OCI-M2 (cell line): Measurements from ENCODE around the gene TBC1D24.
"Not testable (repeated sequence)": the region's sequence is repeated elsewhere in the genome, so short reads cannot be mapped to it uniquely, and the experiment has no call there.

Experiments used
- DNase-seq: peaks from one replicate; lab custom pipeline; 2025; ENCODE audit not compliant: unreplicated experiment; lab: John Stamatoyannopoulos, UW

The TBC1D24 gene

DNA sequence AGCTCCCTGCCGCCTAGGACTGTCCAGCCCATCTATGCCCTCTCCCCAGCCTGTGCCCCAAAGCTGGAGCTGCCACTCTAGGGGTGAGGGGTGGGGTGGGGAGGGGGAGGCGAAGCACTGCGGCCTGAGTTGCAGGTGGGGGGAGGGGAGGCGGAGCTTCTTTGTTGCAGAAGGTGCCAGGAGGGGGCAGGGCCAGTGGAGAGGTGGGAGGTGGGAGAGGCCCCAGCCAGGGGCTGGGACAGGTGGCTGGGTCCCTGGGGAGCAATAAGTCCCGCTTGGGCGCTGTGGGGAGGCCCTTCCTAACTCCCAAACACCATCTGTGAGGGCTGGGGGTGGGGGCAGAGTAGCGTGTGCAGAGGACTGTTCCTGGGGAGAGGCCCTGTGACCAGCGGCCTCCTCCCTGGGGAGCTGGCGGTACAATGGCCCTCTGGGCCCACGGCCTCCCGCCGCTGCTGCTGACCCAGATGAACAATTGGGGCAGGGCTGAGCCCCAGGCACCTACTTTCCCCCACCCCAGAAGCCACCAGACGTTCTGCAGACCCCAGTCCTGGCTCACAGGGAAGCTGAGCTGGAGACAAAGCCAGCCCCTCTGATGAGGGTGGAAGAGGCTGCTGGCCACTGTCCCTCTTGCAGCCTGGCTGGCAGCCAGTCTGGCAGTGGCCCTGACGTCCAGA, 6.1 kb upstream of the TBC1D24 start:
- no peak for DNase-seq

DNA sequence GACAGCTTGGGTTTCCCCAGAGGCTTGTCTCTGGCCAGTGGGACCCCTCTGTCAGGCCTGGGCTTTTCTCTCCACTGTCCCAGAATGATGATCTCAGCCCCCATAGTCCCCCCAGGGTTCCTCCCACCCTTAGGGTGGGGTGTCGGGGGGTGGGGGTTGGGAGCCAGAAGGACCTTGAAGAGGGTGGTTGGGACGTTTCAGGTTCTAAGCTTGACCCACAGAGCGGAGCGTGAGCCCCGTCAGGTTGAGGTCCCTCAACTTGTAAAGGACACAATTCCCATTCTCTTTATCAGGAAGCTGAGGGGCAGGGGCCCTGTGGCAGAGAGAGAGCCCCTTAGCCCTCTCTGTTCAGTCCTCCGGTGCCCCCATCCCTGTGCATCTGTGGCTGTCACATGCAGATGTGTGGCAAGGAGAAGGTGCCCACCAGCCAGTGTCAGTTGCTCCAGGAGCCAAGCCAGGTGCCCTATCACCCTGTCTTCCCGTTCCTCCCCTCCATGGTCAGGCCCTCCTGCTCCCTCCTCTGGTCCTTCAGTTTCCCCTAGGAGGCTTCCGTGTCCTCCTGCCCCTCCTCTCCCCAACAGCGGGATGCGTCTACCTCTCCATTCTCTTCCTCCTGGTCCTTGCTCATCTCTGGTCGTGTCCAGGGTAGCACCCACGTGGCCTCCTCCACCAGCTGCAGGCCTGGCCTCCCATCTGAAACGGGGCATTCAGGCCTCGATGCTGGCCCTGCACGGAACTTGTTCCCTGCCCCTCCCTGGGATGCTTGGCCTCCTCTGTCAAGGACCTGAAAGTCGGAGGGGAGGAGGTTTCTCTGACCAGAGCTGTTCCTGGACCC, 5.3 kb upstream of the TBC1D24 start:
- no peak for DNase-seq

DNA sequence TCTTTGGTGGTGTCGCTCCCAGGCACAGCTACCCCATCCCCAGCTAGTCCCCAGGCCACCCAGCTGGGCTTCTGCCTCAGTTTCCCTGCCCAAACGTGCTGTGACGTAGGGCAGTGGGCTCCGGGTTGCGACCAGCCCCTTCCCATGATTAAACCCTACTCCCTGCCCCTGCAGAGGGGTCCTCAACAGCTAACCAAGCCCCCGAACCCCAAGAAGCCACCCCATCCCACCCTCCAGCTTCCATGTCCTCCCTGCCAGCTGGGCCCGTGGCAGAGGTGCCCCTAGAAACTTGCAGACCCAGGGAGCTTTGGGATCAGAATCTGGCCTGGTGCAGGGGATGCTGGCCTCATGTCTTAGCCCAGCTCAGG, 4.7 kb upstream of the TBC1D24 start:
- no peak for DNase-seq

- DNase-seq, result no peak
Observed at GRCh38 chr16:2470603-2471015, 4.3 kb upstream of the TBC1D24 start.

DNA sequence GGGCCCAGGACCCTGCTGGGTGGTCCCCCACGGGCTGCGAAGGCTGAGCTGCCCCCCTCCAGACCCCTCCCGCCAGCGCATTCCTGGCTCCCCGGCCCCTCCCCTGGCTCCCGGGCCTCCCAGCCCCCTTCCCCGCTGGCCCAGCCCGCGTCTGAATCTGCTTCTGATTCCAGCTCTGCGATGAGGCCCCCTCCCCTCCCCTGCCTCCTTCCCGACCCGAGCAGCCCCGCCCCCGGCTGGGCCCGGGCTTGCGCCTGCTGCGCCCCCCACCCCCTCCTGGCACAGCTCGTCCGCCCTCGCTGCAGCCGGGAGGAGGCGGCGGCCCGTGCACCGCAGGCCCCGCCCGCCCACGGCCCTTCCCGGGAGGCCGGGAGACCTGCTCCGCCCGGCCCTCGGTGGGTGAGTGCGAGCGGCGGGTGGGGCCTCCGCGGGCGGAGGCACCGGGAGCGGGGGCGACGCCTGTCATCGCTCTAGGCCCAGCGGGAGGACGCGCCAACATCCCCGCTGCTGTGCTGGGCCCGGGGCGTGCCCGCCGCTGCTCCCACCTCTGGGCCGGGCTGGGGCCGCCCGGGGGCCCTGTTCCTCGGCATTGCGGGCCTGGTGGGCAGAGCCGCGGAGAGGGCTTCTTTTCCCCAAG, 3.8 kb upstream of the TBC1D24 start, which contains the start of gene NTN3:
Gene NTN3, plus strand, starts transcription at position 282 of the 637 bp plus-strand sequence. CDS start 405 bp downstream, outside the sequence.
- DNase-seq, result no peak

GRCh38 chr16:2471653-2472487, 3.1 kb upstream of the TBC1D24 start:
- DNase-seq, result no peak

DNA sequence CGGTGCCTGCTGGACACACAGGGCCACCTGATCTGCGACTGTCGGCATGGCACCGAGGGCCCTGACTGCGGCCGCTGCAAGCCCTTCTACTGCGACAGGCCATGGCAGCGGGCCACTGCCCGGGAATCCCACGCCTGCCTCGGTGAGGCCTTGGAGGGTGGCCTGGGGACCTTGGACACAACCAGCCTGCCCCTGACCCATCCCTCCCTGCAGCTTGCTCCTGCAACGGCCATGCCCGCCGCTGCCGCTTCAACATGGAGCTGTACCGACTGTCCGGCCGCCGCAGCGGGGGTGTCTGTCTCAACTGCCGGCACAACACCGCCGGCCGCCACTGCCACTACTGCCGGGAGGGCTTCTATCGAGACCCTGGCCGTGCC, 2.5 kb upstream of the TBC1D24 start:
- DNase-seq, result no peak

GRCh38 chr16:2472885-2473445, 2.0 kb upstream of the TBC1D24 start:
- no peak for DNase-seq

DNA sequence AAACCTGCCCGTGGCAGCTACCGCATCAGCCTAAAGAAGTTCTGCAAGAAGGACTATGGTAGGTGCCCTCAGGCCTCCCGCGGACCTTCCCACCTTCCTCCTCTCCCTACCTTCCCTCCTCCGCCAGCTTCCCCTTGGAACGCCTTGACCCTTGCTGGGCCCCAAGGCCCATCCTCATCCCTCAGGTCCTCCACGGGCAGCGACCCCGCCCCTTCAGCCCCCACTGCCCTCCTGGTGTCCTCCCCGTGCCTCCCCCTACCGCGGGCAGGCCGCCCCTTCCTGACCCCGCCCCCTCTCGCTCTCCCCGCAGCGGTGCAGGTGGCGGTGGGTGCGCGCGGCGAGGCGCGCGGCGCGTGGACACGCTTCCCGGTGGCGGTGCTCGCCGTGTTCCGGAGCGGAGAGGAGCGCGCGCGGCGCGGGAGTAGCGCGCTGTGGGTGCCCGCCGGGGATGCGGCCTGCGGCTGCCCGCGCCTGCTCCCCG, 1.4 kb upstream of the TBC1D24 start:
- DNase-seq, result no peak

DNA sequence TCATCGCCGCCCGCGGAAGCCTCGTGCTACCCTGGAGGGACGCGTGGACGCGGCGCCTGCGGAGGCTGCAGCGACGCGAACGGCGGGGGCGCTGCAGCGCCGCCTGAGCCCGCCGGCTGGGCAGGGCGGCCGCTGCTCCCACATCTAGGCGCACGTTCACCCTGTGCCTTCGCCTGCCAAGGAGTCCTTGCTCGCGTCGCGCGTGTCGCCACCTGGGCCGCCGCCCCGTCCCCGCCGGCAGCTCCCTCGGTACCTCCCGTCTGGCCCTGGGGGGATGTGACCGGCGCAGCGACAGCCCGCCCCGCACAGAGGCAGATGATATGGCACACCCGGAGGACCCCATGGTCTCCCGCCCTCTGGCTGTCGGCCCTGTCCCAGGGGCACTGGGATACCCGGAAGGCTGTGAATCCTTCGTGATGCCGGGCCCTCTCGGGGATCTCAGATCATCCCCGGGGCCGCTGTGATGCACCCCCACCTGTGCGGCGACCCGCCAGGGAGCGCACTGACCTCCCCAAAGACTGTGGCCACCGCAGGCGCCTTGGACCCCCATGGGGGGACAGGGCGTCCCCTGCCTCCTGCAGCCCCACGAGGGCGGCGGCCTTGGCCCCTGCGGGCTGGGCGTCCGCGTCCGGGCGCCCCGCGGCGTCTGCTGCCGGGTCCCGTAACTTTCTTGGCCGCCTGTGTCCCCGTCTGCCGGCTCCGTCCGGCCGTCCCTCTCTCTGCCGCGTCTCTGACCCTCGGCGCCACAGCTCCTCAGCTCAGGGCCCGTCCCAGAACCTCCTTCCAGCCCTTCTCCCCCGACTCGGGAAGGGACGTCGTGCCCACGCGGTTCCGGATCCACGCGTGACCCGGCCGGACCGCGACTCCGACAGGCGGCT, 689 bp upstream of the TBC1D24 start:
- no peak for DNase-seq

DNA sequence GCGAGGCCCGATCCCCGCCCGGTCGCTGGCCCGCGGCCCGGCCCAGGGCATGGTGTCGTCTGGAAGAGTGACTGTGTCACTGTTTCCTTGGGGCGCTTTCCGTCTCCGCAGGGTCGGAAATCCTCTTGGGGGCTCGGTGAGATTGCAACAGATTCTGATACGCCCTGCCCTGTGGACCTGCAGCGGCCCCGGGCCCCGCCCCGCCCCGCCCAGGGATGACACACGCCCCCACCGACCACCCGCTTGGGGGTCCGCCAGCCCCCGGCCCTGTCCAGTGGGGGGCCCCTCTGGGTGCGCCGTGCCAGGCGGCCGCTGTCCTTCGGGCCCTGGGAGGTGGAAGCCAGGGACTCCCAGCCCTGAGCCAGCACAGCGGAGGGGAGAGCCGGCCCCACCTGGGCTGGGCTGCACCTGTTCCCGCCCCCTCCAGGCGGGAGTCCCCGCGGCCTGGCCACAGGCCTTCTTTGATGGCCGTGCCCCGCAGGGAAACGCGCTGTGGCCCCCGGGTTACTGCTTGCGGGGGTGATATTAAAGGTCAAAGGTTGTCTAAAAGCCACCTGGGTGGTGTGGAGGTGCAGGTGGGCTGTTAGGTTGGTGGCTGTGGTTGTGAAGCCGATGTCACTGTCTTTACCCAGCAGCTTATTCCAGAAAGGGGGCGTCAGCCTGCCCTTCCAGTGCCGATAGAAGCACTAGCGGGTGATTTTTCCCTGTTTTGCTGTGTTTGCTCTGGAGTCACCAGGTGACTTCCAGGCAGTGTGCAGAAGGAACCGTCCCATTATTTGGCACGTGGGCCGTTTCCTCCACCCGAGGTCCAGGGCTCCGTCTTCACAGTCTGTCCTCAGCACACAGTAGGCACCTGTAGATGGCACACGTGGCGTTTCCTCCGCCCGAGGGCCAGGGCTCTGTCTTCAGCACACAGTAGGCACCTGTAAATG, 752 bp downstream of the TBC1D24 start:
- no peak for DNase-seq

DNA sequence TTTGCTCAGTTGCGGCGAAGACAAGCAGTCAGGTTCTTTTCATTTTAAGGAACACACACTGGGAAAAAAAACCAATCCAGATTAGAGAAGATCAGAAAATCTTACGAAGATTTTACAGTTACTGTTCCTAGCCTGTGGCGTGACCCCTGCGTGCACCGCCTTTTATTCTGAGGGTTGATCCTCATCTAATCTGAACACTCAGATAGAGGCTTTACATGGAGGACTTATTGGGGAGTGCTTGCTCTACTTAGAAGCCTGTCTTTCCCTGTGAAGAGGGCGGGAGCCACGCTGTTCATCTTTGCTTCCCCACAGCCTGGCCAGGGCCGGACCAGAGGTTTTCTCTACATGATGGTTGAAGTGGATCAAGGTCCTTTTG, 1.4 kb downstream of the TBC1D24 start:
- DNase-seq, result no peak

- no peak for DNase-seq
Observed at GRCh38 chr16:2476741-2477140, 1.8 kb downstream of the TBC1D24 start.

DNA sequence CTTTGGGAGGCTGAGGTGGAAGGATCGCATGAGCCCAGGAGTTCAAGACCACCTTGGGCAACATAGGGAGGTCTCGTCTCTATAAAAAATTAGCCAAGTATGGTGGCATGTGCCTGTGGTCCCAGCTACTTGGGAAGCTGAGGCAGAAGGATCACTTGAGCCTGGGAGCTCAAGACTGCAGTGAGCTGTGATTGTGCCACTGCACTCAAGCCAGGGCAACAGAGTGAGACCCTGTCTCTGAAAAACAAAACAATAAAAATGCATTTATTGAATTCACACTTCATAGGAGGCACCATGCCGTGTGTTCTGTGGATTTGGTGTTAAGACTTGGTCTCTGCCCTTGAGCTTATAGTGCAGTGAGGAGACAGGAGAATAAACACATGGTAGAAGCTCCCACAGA, 2.4 kb downstream of the TBC1D24 start:
- DNase-seq, result no peak

DNA sequence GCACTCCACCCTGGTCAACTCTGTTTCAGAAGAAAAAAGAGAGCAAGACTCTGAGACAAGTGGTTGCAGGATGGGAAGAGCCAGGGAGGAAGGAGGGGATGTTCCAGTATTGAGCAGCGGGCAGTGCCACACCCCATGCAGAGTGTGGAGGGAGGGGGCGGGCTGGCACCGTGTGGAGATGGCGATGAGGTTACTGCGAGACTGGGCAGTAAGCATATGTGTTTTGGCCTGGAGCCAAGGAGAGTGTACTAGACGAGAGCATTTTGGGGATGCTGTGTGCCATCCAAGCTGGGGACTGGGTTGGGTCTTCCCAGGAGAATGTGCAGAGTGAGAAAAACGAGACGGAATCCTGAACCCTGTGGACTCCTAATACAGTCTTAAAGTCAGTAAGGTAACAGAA, 3.4 kb downstream of the TBC1D24 start:
- no peak for DNase-seq

- not testable (repeated sequence) for DNase-seq
Observed at GRCh38 chr16:2479996-2480395, 5.1 kb downstream of the TBC1D24 start.

DNA sequence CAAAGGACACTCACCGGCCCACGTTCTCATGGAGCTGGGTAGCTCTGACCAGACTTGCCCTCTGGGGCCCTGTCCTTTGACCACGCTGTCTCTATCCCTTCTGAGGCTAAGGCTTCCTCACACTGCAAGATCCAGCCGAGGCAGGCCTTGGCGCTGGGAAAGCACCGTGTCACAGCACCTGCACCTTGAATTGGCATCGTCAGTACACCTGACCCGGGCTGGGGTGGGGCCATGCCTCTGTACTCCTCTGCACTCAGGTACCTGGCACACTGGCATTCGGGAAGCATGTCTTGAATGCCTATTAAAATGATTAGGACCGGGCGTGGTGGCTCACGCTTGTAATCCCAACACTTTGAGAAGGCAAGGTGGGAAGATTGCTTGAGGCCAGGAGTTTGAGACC, 6.0 kb downstream of the TBC1D24 start:
- DNase-seq, result no peak

- DNase-seq, result no peak
Observed at GRCh38 chr16:2481676-2482075, 6.7 kb downstream of the TBC1D24 start.

- DNase-seq, result no peak
Observed at GRCh38 chr16:2482249-2482648, 7.3 kb downstream of the TBC1D24 start.
